ENCODE data around the gene REL.

GRCh38 chr2:60945341-60945740 is 64.0 kb downstream of the REL start:
- TF ChIP-seq REST (IDR thresholded peaks at IDR 0.05; ENCODE audit: insufficient read depth in 1 of 2, low read depth in 2 of 2, low read length in 2 of 2) = no peak
- TF ChIP-seq POLR2AphosphoS5 (IDR thresholded peaks at IDR 0.05; ENCODE audit: low read depth, low read length) = no peak
- TF ChIP-seq TAF1 (IDR thresholded peaks at IDR 0.05; ENCODE audit: borderline replicate concordance, insufficient read depth, low read length) = no peak
- TF ChIP-seq SIN3A (IDR thresholded peaks at IDR 0.05; ENCODE audit: borderline replicate concordance, insufficient read depth, low read length) = no peak
